Endothelial cell of umbilical vein (primary cell): ENCODE data around the gene ZNF565. TPM values are rescaled to one million over a fixed set of nuclear protein-coding genes. Genes with fewer than 3 reads are reported as not detected.
A peak's percentile ranks its signal among the peaks of the same experiment; 100 is the strongest.

ENCODE experiments used
- BruUV-seq: library from RNA; stranded (reverse); fragments of 400-500 nt; replicated peaks from 2 replicates; lab custom pipeline; 2021; lab: Mats Ljungman, UMichigan
- CTCF ChIA-PET: fragments of 300-600, 350-600 bp; sonication (Branson Sonifier 250); formaldehyde crosslinking; loops from one replicate; lab custom pipeline; 2021; ENCODE audit warnings: antibody characterized with exemption, inconsistent platforms; lab: Charles Lee
- POLR2A ChIA-PET: fragments of 300-600, 350-600 bp; sonication (Branson Sonifier 250); formaldehyde crosslinking; loops from one replicate; lab custom pipeline; 2021; ENCODE audit warnings: antibody characterized with exemption, inconsistent platforms; lab: Charles Lee
- DNase-seq: peaks from one replicate; pipeline ENCODE4 v3.0.0-alpha.2; 2011; ENCODE audit warnings: low read depth, low spot score
- FAIRE-seq: peaks from 2 replicates; lab custom pipeline; 2011; peaks lifted over from hg19 to GRCh38; lab: Jason Lieb, UNC
- H2AFZ ChIP-seq: 2 replicates; pipeline ENCODE4 v1.6.0; 2012; ENCODE audit warnings: low read depth, low read length, control low read depth, inconsistent platforms
- H3K27ac ChIP-seq: 2 replicates; pipeline ENCODE4 v1.5.1; 2011; ENCODE audit warnings: low read depth, mild to moderate bottlenecking, control low read depth, low read length, moderate library complexity; ENCODE audit not compliant: insufficient read depth
- H3K27me3 ChIP-seq, 2 experiments: 2 replicates each; pipeline versions ENCODE4 v1.6.0 to v1.6.1; 2011; ENCODE audit warnings: low read length in 2 of 2, mixed read lengths in 1 of 2; ENCODE audit not compliant: control insufficient read depth in 2 of 2, insufficient read depth in 2 of 2
- H3K36me3 ChIP-seq, 2 experiments: 2 replicates in 1 of 2; 3 replicates in 1 of 2; pipeline ENCODE4 v1.5.1; 2011; ENCODE audit warnings: low read length in 2 of 2, mild to moderate bottlenecking in 1 of 2, moderate library complexity in 1 of 2; ENCODE audit not compliant: control insufficient read depth in 2 of 2, insufficient read depth in 2 of 2; ENCODE audit errors: extremely low read depth in 1 of 2
- H3K4me1 ChIP-seq: 3 replicates; pipeline ENCODE4 v1.5.1; 2011; ENCODE audit warnings: mild to moderate bottlenecking, low read length; ENCODE audit not compliant: control insufficient read depth, insufficient read depth; ENCODE audit errors: extremely low read depth
- H3K4me2 ChIP-seq: 2 replicates; pipeline ENCODE4 v1.6.1; 2011; ENCODE audit warnings: low read length, control low read depth, mixed read lengths; ENCODE audit not compliant: insufficient read depth
- H3K4me3 ChIP-seq, 3 experiments: fragments of 200-600 bp in 1 of 3; sonication (generic), shearing (Covaris generic) in 1 of 3; replicated peaks in 1 of 3; 2 replicates each; pipeline ENCODE4 v1.5.1; 2011 to 2016; ENCODE audit warnings: control low read depth in 3 of 3, low read length in 3 of 3, mild to moderate bottlenecking in 2 of 3, inconsistent platforms in 1 of 3, low read depth in 1 of 3, moderate library complexity in 1 of 3; ENCODE audit not compliant: insufficient read depth in 1 of 3
- H3K79me2 ChIP-seq: 2 replicates; pipeline ENCODE4 v1.6.0; 2012; ENCODE audit warnings: low read length, inconsistent platforms; ENCODE audit not compliant: control insufficient read depth, insufficient read depth
- H3K9ac ChIP-seq: replicated peaks from 2 replicates; pipeline ENCODE3; 2011; ENCODE audit warnings: low read length, control low read depth; ENCODE audit not compliant: insufficient read depth; ENCODE audit errors: extremely low read depth
- H3K9me1 ChIP-seq: replicated peaks from 3 replicates; pipeline ENCODE4 v1.6.0; 2011; ENCODE audit warnings: mild to moderate bottlenecking, low read length; ENCODE audit not compliant: control insufficient read depth, insufficient read depth; ENCODE audit errors: extremely low read depth
- H3K9me3 ChIP-seq: replicated peaks from 2 replicates; pipeline ENCODE4 v1.5.1; 2012; ENCODE audit warnings: low read length, inconsistent platforms; ENCODE audit not compliant: control insufficient read depth, insufficient read depth
- H4K20me1 ChIP-seq: replicated peaks from 2 replicates; pipeline ENCODE3; 2011; ENCODE audit warnings: mild to moderate bottlenecking, low read length; ENCODE audit not compliant: control insufficient read depth, insufficient read depth; ENCODE audit errors: extremely low read depth
- CTCF ChIP-seq, 2 donors: IDR thresholded peaks; 1 replicate in 1 of 2; 2 replicates in 1 of 2; pipeline ENCODE4 v1.5.1; 2011; ENCODE audit warnings: low read length in 2 of 2, mild to moderate bottlenecking in 2 of 2, moderate library complexity in 2 of 2, control low read depth in 1 of 2, inconsistent platforms in 1 of 2, low read depth in 1 of 2; ENCODE audit not compliant: insufficient read depth in 1 of 2; ENCODE audit errors: extremely low read depth in 1 of 2
- EZH2 ChIP-seq: IDR thresholded peaks from 2 replicates; pipeline ENCODE4 v1.6.1; 2012; ENCODE audit warnings: borderline replicate concordance, low read depth, mild to moderate bottlenecking, moderate library complexity, low read length, inconsistent platforms; ENCODE audit not compliant: severe bottlenecking
- FOS ChIP-seq: IDR thresholded peaks from 2 replicates; pipeline ENCODE4 v1.6.1; 2011; ENCODE audit warnings: mild to moderate bottlenecking, low read length, moderate library complexity, borderline replicate concordance; ENCODE audit not compliant: insufficient read depth
- GATA2 ChIP-seq: IDR thresholded peaks from 2 replicates; pipeline ENCODE4 v1.7.0; 2011; ENCODE audit warnings: low read depth, mild to moderate bottlenecking, moderate library complexity, mixed read lengths, low read length; ENCODE audit not compliant: insufficient read length, insufficient read depth
- JUN ChIP-seq: IDR thresholded peaks from 2 replicates; pipeline ENCODE4 v1.6.1; 2011; ENCODE audit warnings: borderline replicate concordance, low read depth; ENCODE audit not compliant: insufficient read length, insufficient read depth
- MAX ChIP-seq: IDR thresholded peaks from 2 replicates; pipeline ENCODE4 v1.6.1; 2011; ENCODE audit not compliant: insufficient read depth, insufficient read length
- MYC ChIP-seq: IDR thresholded peaks from one replicate; pipeline ENCODE4 v1.6.1; 2011; ENCODE audit warnings: mild to moderate bottlenecking, low read depth, low read length
- POLR2A ChIP-seq: IDR thresholded peaks from 2 replicates; pipeline ENCODE4 v1.6.1; 2012; ENCODE audit warnings: low read depth, mild to moderate bottlenecking, control low read depth, low read length
- POLR2AphosphoS5 ChIP-seq: IDR thresholded peaks from 2 replicates; pipeline ENCODE4 v1.6.1; 2012; ENCODE audit warnings: low read depth, mild to moderate bottlenecking, control low read depth, low read length, moderate library complexity; ENCODE audit not compliant: insufficient read depth
- dilution Hi-C: fragments of 300-500 bp; cut with MboI; formaldehyde crosslinking; loops from one replicate; pipeline ENCODE4 v1.15.0; 2019; ENCODE audit warnings: low sequenced_read_pairs; ENCODE audit not compliant: extremely low pct_ligation_motif_present
- intact Hi-C: fragments of 100-400 bp; cut with micrococcal nuclease; formaldehyde crosslinking; loops from one replicate; pipeline ENCODE4 v1.10.0; 2022
- polyA plus RNA-seq, 4 experiments: library from polyadenylated mRNA; depleted of rRNA in 3 of 4; stranded (reverse) in 3 of 4; unstranded in 1 of 4; fragments of >200 nt; gene quantifications; 2 replicates each; pipeline versions ENCODE4 v1.2.1 to v1.2.3, GENCODE V29; 2011 to 2012; ENCODE audit warnings: missing spikeins in 1 of 4
- total RNA-seq: library from RNA; stranded (reverse); gene quantifications from 2 replicates; pipeline ENCODE4 v1.2.3, GENCODE V29; 2021

Gene ZNF565
- total and polyA plus RNA-seq, 2 donors (not counting 3 experiments of a cell fraction or from before 2014, with no cell fraction given), result 1.4 to 3.6 TPM

- no peak overlapping the region for H3K27ac ChIP-seq
- ChIA-PET CTCF (no interaction called here), POLR2A (interaction anchor here (0.8 kb wide), 1 partner anchor 11 kb away, joined by 3 read pairs; the partner anchor contains the start of gene ZNF565)
- no peaks in the 10 kb centered on the region for H3K4me1 ChIP-seq
- DNase-seq (no peak), FAIRE-seq (peak; percentile 4)
- H3K9me3 ChIP-seq, result no peaks in the 10 kb centered on the region
- dilution Hi-C loops (no loop called here), intact Hi-C loops (no loop called here)
- no peak overlapping the region for H3K4me3 ChIP-seq
- H3K79me2 ChIP-seq, result no peaks in the 10 kb centered on the region
- no peak overlapping the region for H2AFZ ChIP-seq
- no TSS peak for BruUV-seq
- TF ChIP-seq GATA2, result no peak
- no peak for TF ChIP-seq EZH2
- no peak for TF ChIP-seq JUN
- TF ChIP-seq CTCF (IDR thresholded peaks at IDR 0.05; ENCODE audit: extremely low read depth in 1 of 2, insufficient read depth in 1 of 2, low read depth in 1 of 2, low read length in 2 of 2), result no peak
- TF ChIP-seq POLR2A, result no peak
- no peak for TF ChIP-seq POLR2AphosphoS5
- no peak for TF ChIP-seq MAX
- no peak for TF ChIP-seq MYC
- TF ChIP-seq FOS, result no peak
- H4K20me1 ChIP-seq, result no peaks in the 10 kb centered on the region
- no peaks in the 10 kb centered on the region for H3K36me3 ChIP-seq
- no peaks in the 10 kb centered on the region for H3K27me3 ChIP-seq
- no peak overlapping the region for H3K4me2 ChIP-seq
- no peaks in the 10 kb centered on the region for H3K9me1 ChIP-seq
- no peak overlapping the region for H3K9ac ChIP-seq
These were observed 11.2 kb downstream of the ZNF565 start for GRCh38 chr19:36203293-36203692.
